Right lobe of liver (tissue), 4 donors: ENCODE results near the gene KCNK7.

Experiments
- CTCF ChIP-seq, 4 donors: fragments of 200-600 bp in 3 of 4; fragments of 450-650 bp in 1 of 4; IDR thresholded peaks; one replicate each; pipeline versions ENCODE4 v1.5.1 to v1.8.0; 2016 to 2022; ENCODE audit warnings: antibody characterized with exemption in 4 of 4, mild to moderate bottlenecking in 2 of 4
- POLR2A ChIP-seq: fragments of 450-650 bp; IDR thresholded peaks from one replicate; pipeline ENCODE4 v1.6.1; 2017; ENCODE audit warnings: antibody characterized with exemption, mild to moderate bottlenecking
- donor health status: DM: no; HTN: no; CAD: no.
- donor health status: DM: no; HTN: no; CAD: no.
- donor health status: DM: no; HTN: yes; CAD: no.

- TF ChIP-seq CTCF (IDR thresholded peaks at IDR 0.05) (peak; percentile 36 to 66 (median 40)), POLR2A (no peak)
These were observed 43.8 kb downstream of the KCNK7 start for GRCh38 chr11:65551572-65552387.
